DND-41 (cell line): ENCODE results near the gene ATF5.

Experiments used
- CTCF ChIP-seq: IDR thresholded peaks from 2 replicates; pipeline ENCODE4 v1.5.1; 2012; ENCODE audit warnings: borderline replicate concordance, low read length, moderate library complexity, mild to moderate bottlenecking; ENCODE audit not compliant: poor library complexity, severe bottlenecking; ENCODE audit errors: extremely low read depth
- EZH2 ChIP-seq: IDR thresholded peaks from 3 replicates; pipeline ENCODE4 v1.6.1; 2012; ENCODE audit warnings: borderline replicate concordance, low read depth, mild to moderate bottlenecking, moderate library complexity, low read length, inconsistent platforms; ENCODE audit not compliant: severe bottlenecking

- no peak for TF ChIP-seq CTCF
- TF ChIP-seq EZH2: no peak
Observed at GRCh38 chr19:49882643-49883042, 46.4 kb upstream of the ATF5 start.
